IMR-90 (cell line): ENCODE measurements around the gene CD9. TPM values are rescaled to one million over a fixed set of nuclear protein-coding genes. Genes with fewer than 3 reads are reported as not detected.

Source experiments
- ATAC-seq: fragments of 200-7000 bp; cut with Tn5 transposase; 2 replicates; pipeline ENCODE4 v1.9.1; 2020; ENCODE audit warnings: low read depth, mild to moderate bottlenecking, moderate library complexity
- BruUV-seq: library from RNA; stranded (reverse); fragments of 400-500 nt; replicated peaks from 2 replicates; lab custom pipeline; 2021; lab: Mats Ljungman, UMichigan
- CTCF ChIA-PET: fragments of 300-600 bp; formaldehyde crosslinking; extraction: SDS; loops from one replicate; lab custom pipeline; 2021; ENCODE audit warnings: antibody characterized with exemption; lab: Yijun Ruan, JAX
- POLR2A ChIA-PET: fragments of 300-600 bp; sonication (Branson Sonifier 250); formaldehyde crosslinking; loops from one replicate; lab custom pipeline; 2022; ENCODE audit warnings: antibody characterized with exemption; ENCODE audit not compliant: unreplicated experiment; lab: Charles Lee
- DNase-seq: peaks from one replicate; pipeline ENCODE4 v3.0.0; 2013
- H2AFZ ChIP-seq: replicated peaks from 2 replicates; pipeline ENCODE3; 2013; ENCODE audit warnings: low read length, mild to moderate bottlenecking; ENCODE audit not compliant: poor library complexity
- H2AK5ac ChIP-seq: 2 replicates; pipeline ENCODE4 v1.6.1; 2013; ENCODE audit warnings: low read depth, low read length, inconsistent platforms
- H2AK9ac ChIP-seq: replicated peaks from 2 replicates; pipeline ENCODE3; 2013; ENCODE audit warnings: mild to moderate bottlenecking, low read depth, low read length, moderate library complexity; ENCODE audit not compliant: poor library complexity
- H2BK120ac ChIP-seq: 2 replicates; pipeline ENCODE4 v1.6.1; 2013; ENCODE audit warnings: low read depth, low read length, inconsistent platforms
- H2BK15ac ChIP-seq: 3 replicates; pipeline ENCODE4 v1.6.1; 2013; ENCODE audit warnings: low read depth, low read length, inconsistent platforms
- H2BK20ac ChIP-seq: 2 replicates; pipeline ENCODE4 v1.6.1; 2013; ENCODE audit warnings: low read depth, mild to moderate bottlenecking, inconsistent platforms, low read length, moderate library complexity
- H2BK5ac ChIP-seq: 2 replicates; pipeline ENCODE4 v1.6.1; 2013; ENCODE audit warnings: mild to moderate bottlenecking, low read depth, low read length, inconsistent platforms; ENCODE audit not compliant: poor library complexity, severe bottlenecking
- H3K14ac ChIP-seq: replicated peaks from 2 replicates; pipeline ENCODE4 v1.6.1; 2013; ENCODE audit warnings: low read depth, low read length, inconsistent platforms
- H3K18ac ChIP-seq: 2 replicates; pipeline ENCODE4 v1.6.1; 2013; ENCODE audit warnings: low read depth, low read length, control low read depth
- H3K23ac ChIP-seq: 2 replicates; pipeline ENCODE4 v1.6.1; 2013; ENCODE audit warnings: low read depth, low read length, inconsistent platforms
- H3K27ac ChIP-seq: 2 replicates; pipeline ENCODE4 v1.5.1; 2013; ENCODE audit warnings: mild to moderate bottlenecking, control low read depth, low read length; ENCODE audit not compliant: insufficient read depth
- H3K27me3 ChIP-seq: 2 replicates; pipeline ENCODE4 v1.6.1; 2013; ENCODE audit warnings: low read length; ENCODE audit not compliant: control insufficient read depth, insufficient read depth
- H3K36me3 ChIP-seq: 2 replicates; pipeline ENCODE4 v1.6.1; 2013; ENCODE audit warnings: low read length, mixed read lengths; ENCODE audit not compliant: control insufficient read depth, insufficient read depth
- H3K4ac ChIP-seq: 2 replicates; pipeline ENCODE4 v1.6.1; 2013; ENCODE audit warnings: low read depth, low read length, inconsistent platforms
- H3K4me1 ChIP-seq: 2 replicates; pipeline ENCODE4 v1.6.1; 2013; ENCODE audit warnings: low read length, mixed read lengths; ENCODE audit not compliant: control insufficient read depth, insufficient read depth
- H3K4me2 ChIP-seq: 2 replicates; pipeline ENCODE4 v1.6.1; 2013; ENCODE audit warnings: low read depth, mild to moderate bottlenecking, control low read depth, low read length, moderate library complexity
- H3K4me3 ChIP-seq: 2 replicates; pipeline ENCODE4 v1.5.1; 2013; ENCODE audit warnings: low read depth, mild to moderate bottlenecking, control low read depth, low read length, moderate library complexity; ENCODE audit not compliant: insufficient read depth
- H3K56ac ChIP-seq: 2 replicates; pipeline ENCODE4 v1.6.1; 2013; ENCODE audit warnings: low read length, inconsistent platforms; ENCODE audit not compliant: insufficient read depth; ENCODE audit errors: extremely low read depth
- H3K79me1 ChIP-seq, 2 experiments: 2 replicates each; pipeline ENCODE4 v1.6.1; 2013; ENCODE audit warnings: low read length in 2 of 2, inconsistent platforms in 1 of 2, low read depth in 1 of 2
- H3K9ac ChIP-seq: 2 replicates; pipeline ENCODE4 v1.6.1; 2013; ENCODE audit warnings: low read depth, low read length, control low read depth
- H3K9me1 ChIP-seq: 2 replicates; pipeline ENCODE4 v1.6.1; 2013; ENCODE audit warnings: low read length, inconsistent platforms; ENCODE audit not compliant: insufficient read depth
- H3K9me3 ChIP-seq: 2 replicates; pipeline ENCODE4 v1.6.1; 2013; ENCODE audit warnings: low read length; ENCODE audit not compliant: control insufficient read depth, insufficient read depth
- H4K20me1 ChIP-seq: 2 replicates; pipeline ENCODE4 v1.6.1; 2013; ENCODE audit warnings: low read length, inconsistent platforms; ENCODE audit not compliant: insufficient read depth
- H4K5ac ChIP-seq: 2 replicates; pipeline ENCODE4 v1.6.1; 2013; ENCODE audit warnings: mild to moderate bottlenecking, low read depth, low read length, control low read depth
- H4K8ac ChIP-seq, 2 experiments: 2 replicates each; pipeline ENCODE4 v1.6.1; 2013; ENCODE audit warnings: low read depth in 2 of 2, low read length in 2 of 2, control low read depth in 1 of 2, inconsistent platforms in 1 of 2
- H4K91ac ChIP-seq: 2 replicates; pipeline ENCODE4 v1.6.1; 2013; ENCODE audit warnings: low read depth, low read length, inconsistent platforms; ENCODE audit not compliant: insufficient read depth
- BHLHE40 ChIP-seq: fragments of 150-350 bp; IDR thresholded peaks from 2 replicates; pipeline ENCODE4 v1.6.1; 2016; ENCODE audit warnings: mild to moderate bottlenecking, low read depth, low read length
- WGBS, 2 experiments: methylation state at CpG; one replicate each; pipeline versions ENCODE4 v1.1.5 to v1.1.7; 2013; ENCODE audit warnings: missing lambda C conversion rate in 2 of 2; ENCODE audit not compliant: insufficient read length in 1 of 2; ENCODE audit errors: extremely low coverage in 2 of 2; 5-methylcytosine and 5-hydroxymethylcytosine counted together
- dilution Hi-C: fragments of 300-500 bp; cut with HindIII; formaldehyde crosslinking; loops from one replicate; pipeline ENCODE4 v1.14.3; 2018; ENCODE audit warnings: low sequenced_read_pairs; ENCODE audit not compliant: unreplicated experiment
- in situ Hi-C: fragments of 300-500 bp; cut with MboI; formaldehyde crosslinking; loops from 3 replicates; pipeline ENCODE4 v1.14.3; 2019; ENCODE audit warnings: low sequenced_read_pairs, inconsistent platforms, mixed read lengths
- intact Hi-C: fragments of 100-400 bp; cut with micrococcal nuclease; formaldehyde crosslinking; loops from 2 replicates; pipeline ENCODE4 v1.10.0; 2022
- polyA plus RNA-seq, 3 experiments: library from polyadenylated mRNA; depleted of rRNA; stranded (reverse); fragments of >200 nt; gene quantifications; 2 replicates each; pipeline ENCODE4 v1.2.3, GENCODE V29; 2012; ENCODE audit warnings: low replicate concordance in 1 of 3
- total RNA-seq: library from RNA; depleted of rRNA; stranded (reverse); fragments of >200 nt; gene quantifications from 2 replicates; pipeline ENCODE4 v1.2.3, GENCODE V29; 2012

Gene CD9
- total and polyA plus RNA-seq, 2 of the 4 experiments (the other 2 are of a cell fraction) = 48.8 to 70.9 TPM

DNA sequence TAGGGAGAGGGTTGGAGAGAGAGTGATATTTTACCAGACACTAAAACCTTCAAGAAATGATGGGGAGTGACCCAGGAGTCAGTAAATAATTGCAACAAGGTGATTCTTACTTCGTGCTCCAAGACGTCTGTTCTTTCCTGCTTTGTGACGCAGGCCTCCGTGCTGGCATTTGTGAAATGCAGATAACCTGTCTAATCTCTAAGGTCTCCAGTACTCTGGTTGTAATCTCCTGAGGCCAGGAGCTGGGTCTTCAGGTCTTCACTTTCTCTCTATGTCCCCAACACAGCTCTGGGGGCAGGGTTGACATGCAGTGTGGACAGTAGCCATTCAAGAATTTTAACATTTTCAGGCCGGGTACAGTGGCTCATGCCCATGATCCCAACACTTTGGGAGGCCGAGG is 53.1 kb downstream of the CD9 start:
- H3K36me3 ChIP-seq = no peaks in the 10 kb centered on the region
- H3K18ac ChIP-seq = no peak overlapping the region
- H3K14ac ChIP-seq = no peak overlapping the region
- ChIA-PET CTCF (no interaction called here), POLR2A (no interaction called here)
- no peaks in the 10 kb centered on the region for H3K9me1 ChIP-seq
- H2BK15ac ChIP-seq = no peak overlapping the region
- no peak overlapping the region for H3K56ac ChIP-seq
- no peak overlapping the region for H2AFZ ChIP-seq
- H4K20me1 ChIP-seq = no peaks in the 10 kb centered on the region
- H3K27ac ChIP-seq = no peak overlapping the region
- no peak overlapping the region for H3K9ac ChIP-seq
- H3K27me3 ChIP-seq = peaks cover 16% of the 10 kb centered on the region
- H3K23ac ChIP-seq = no peak overlapping the region
- no peak overlapping the region for H3K4me2 ChIP-seq
- DNase-seq (no peak), ATAC-seq (no peak)
- no peak overlapping the region for H3K4ac ChIP-seq
- intact Hi-C loops = no loop called here
- no peak overlapping the region for H3K4me3 ChIP-seq
- H2BK120ac ChIP-seq = no peak overlapping the region
- no peak overlapping the region for H4K8ac ChIP-seq
- no peaks in the 10 kb centered on the region for H3K4me1 ChIP-seq
- H2BK20ac ChIP-seq = no peak overlapping the region
- in situ Hi-C loops = no loop called here
- dilution Hi-C loops = no loop called here
- TF ChIP-seq BHLHE40 = no peak
- peaks cover 3% of the 10 kb centered on the region; the same call in 1 of the 2 replicates for H3K9me3 ChIP-seq
- 100% methylated on average over 1 of the region's 6 CpGs; no CpG with 5 or more reads in 1 of the 2 experiments for WGBS, 2 experiments
- no peak overlapping the region for H2AK5ac ChIP-seq
- no peak overlapping the region for H2BK5ac ChIP-seq
- H4K5ac ChIP-seq = no peak overlapping the region
- no TSS peak for BruUV-seq
- no peaks in the 10 kb centered on the region for H3K79me1 ChIP-seq
- H4K91ac ChIP-seq = no peak overlapping the region
- H2AK9ac ChIP-seq = no peak overlapping the region
